GM12878 (cell line): Measurements from ENCODE around the gene CDC42BPA. TPM values are rescaled to one million over a fixed set of nuclear protein-coding genes. Genes with fewer than 3 reads are reported as not detected.

Experiments
- ATAC-seq: fragments of 200-7000 bp; cut with Tn5 transposase; 3 replicates; pipeline ENCODE4 v1.9.1; 2020; ENCODE audit warnings: mild to moderate bottlenecking, moderate library complexity
- BruUV-seq: library from RNA; stranded (reverse); fragments of 400-500 nt; replicated peaks from 2 replicates; lab custom pipeline; 2021; lab: Mats Ljungman, UMichigan
- CTCF ChIA-PET: fragments of 300-600 bp; sonication (Branson Sonifier 250); formaldehyde crosslinking; extraction: SDS; loops from one replicate; lab custom pipeline; 2021; ENCODE audit warnings: inconsistent platforms; lab: Yijun Ruan, JAX
- POLR2A ChIA-PET: fragments of 350-600 bp; formaldehyde crosslinking; extraction: SDS; loops from one replicate; lab custom pipeline; 2021; ENCODE audit warnings: inconsistent platforms; lab: Charles Lee
- RAD21 ChIA-PET: fragments of 300-600 bp; sonication (Branson Sonifier 250); formaldehyde crosslinking; loops from one replicate; lab custom pipeline; 2023; ENCODE audit warnings: antibody characterized with exemption; ENCODE audit not compliant: unreplicated experiment; lab: Charles Lee
- SMC1A ChIA-PET: fragments of 300-600 bp; sonication (Branson Sonifier 250); formaldehyde crosslinking; loops from one replicate; lab custom pipeline; 2023; ENCODE audit not compliant: unreplicated experiment, uncharacterized antibody; lab: Charles Lee
- DNase-seq: peaks from one replicate; pipeline ENCODE4 v3.0.0-alpha.2; 2011; ENCODE audit warnings: low read depth, low spot score
- FAIRE-seq: peaks from 3 replicates; lab custom pipeline; 2011; peaks lifted over from hg19 to GRCh38; lab: Jason Lieb, UNC
- H2AFZ ChIP-seq: 2 replicates; pipeline ENCODE4 v1.6.0; 2011; ENCODE audit warnings: low read depth, low read length, control low read depth; ENCODE audit not compliant: control insufficient read depth
- H3K27ac ChIP-seq: 2 replicates; pipeline ENCODE4 v1.5.1; 2011; ENCODE audit warnings: control low read depth; ENCODE audit not compliant: control insufficient read depth, insufficient read depth
- H3K27me3 ChIP-seq, 2 experiments: replicated peaks in 1 of 2; 2 replicates each; pipeline versions ENCODE4 v1.6.0 to v1.6.1; 2011; ENCODE audit warnings: low read length in 1 of 2; ENCODE audit not compliant: control insufficient read depth in 2 of 2, insufficient read depth in 2 of 2
- H3K36me3 ChIP-seq, 2 experiments: 2 replicates each; pipeline ENCODE4 v1.5.1; 2011; ENCODE audit warnings: low read length in 1 of 2; ENCODE audit not compliant: control insufficient read depth in 2 of 2, insufficient read depth in 2 of 2
- H3K4me1 ChIP-seq: 2 replicates; pipeline ENCODE4 v1.6.1; 2011; ENCODE audit warnings: mild to moderate bottlenecking, low read length, moderate library complexity, mixed read lengths; ENCODE audit not compliant: control insufficient read depth, insufficient read depth
- H3K4me2 ChIP-seq: 2 replicates; pipeline ENCODE4 v1.6.0; 2011; ENCODE audit warnings: control low read depth; ENCODE audit not compliant: control insufficient read depth, insufficient read depth
- H3K4me3 ChIP-seq: fragments of 200-600 bp; sonication (generic); 2 replicates; pipeline ENCODE4 v1.5.1; 2016
- H3K79me2 ChIP-seq: 2 replicates; pipeline ENCODE4 v1.6.0; 2011; ENCODE audit warnings: low read length; ENCODE audit not compliant: control insufficient read depth, insufficient read depth
- H3K9ac ChIP-seq: 2 replicates; pipeline ENCODE4 v1.8.0; 2011; ENCODE audit warnings: low read length, control low read depth, mixed read lengths; ENCODE audit not compliant: control insufficient read depth, insufficient read depth
- H3K9me3 ChIP-seq: replicated peaks from 3 replicates; pipeline ENCODE4 v1.5.1; 2011; ENCODE audit warnings: mild to moderate bottlenecking, low read length; ENCODE audit not compliant: control insufficient read depth, insufficient read depth
- H4K20me1 ChIP-seq: 2 replicates; pipeline ENCODE4 v1.6.0; 2011; ENCODE audit not compliant: control insufficient read depth, insufficient read depth
- ATF2 ChIP-seq: IDR thresholded peaks from 2 replicates; pipeline ENCODE4 v1.6.1; 2012; ENCODE audit warnings: low read length, inconsistent platforms
- HDAC6 ChIP-seq: fragments of 200-600 bp; sonication (generic); IDR thresholded peaks from one replicate; pipeline ENCODE4 v1.8.0; 2017; ENCODE audit warnings: antibody characterized with exemption; ENCODE audit not compliant: unreplicated experiment
- IRF5 ChIP-seq: fragments of 450-650 bp; IDR thresholded peaks from 2 replicates; pipeline ENCODE4 v1.6.1; 2017; ENCODE audit warnings: borderline replicate concordance
- LARP7 ChIP-seq: fragments of 450-650 bp; IDR thresholded peaks from 2 replicates; pipeline ENCODE4 v1.6.1; 2017; ENCODE audit warnings: mild to moderate bottlenecking
- RFX5 ChIP-seq: IDR thresholded peaks from 2 replicates; pipeline ENCODE4 v1.6.1; 2011; ENCODE audit warnings: low read depth, low read length, improper control_type of control experiment
- TARDBP ChIP-seq: IDR thresholded peaks from 2 replicates; pipeline ENCODE4 v1.6.1; 2016; ENCODE audit warnings: borderline replicate concordance
- TCF3 ChIP-seq: IDR thresholded peaks from 2 replicates; pipeline ENCODE4 v1.6.1; 2012; ENCODE audit warnings: low read depth, mild to moderate bottlenecking, low read length, borderline replicate concordance; ENCODE audit not compliant: insufficient read depth
- ZBED1 ChIP-seq: IDR thresholded peaks from 2 replicates; pipeline ENCODE4 v1.6.1; 2016; ENCODE audit warnings: borderline replicate concordance
- ZNF207 ChIP-seq: fragments of 450-650 bp; IDR thresholded peaks from 2 replicates; pipeline ENCODE4 v1.6.1; 2014; ENCODE audit warnings: antibody characterized with exemption, mild to moderate bottlenecking, borderline replicate concordance
- ZNF687 ChIP-seq: fragments of 450-650 bp; IDR thresholded peaks from 2 replicates; pipeline ENCODE4 v1.6.1; 2017; ENCODE audit warnings: mild to moderate bottlenecking, moderate library complexity
- WGBS: methylation state at CpG from one replicate; pipeline ENCODE4 v1.1.6; 2016; ENCODE audit warnings: low lambda C conversion rate; ENCODE audit not compliant: insufficient replicate concordance, insufficient coverage; ENCODE audit errors: missing lambda C conversion rate; 5-methylcytosine and 5-hydroxymethylcytosine counted together
- in situ Hi-C: fragments of 300-500 bp; cut with MboI; formaldehyde crosslinking; loops from 9 replicates; pipeline ENCODE4 v1.14.3; 2018; ENCODE audit warnings: mixed read lengths
- intact Hi-C: fragments of 100-400 bp; cut with micrococcal nuclease; formaldehyde crosslinking; loops from one replicate; pipeline ENCODE4 v1.14.2; 2022; ENCODE audit not compliant: unreplicated experiment
- polyA plus RNA-seq, 11 experiments: library from polyadenylated mRNA; depleted of rRNA in 4 of 11; unstranded in 6 of 11; stranded (reverse) in 5 of 11; fragments of >200 nt; fragmentation: Nextera tagmentation in 4 of 11; fragmentation: Illumina TruSeq in 1 of 11; extraction: Ambion mirVana in 4 of 11; extraction: Trizol in 1 of 11; gene quantifications; 1 replicate in 1 of 11; 2 replicates in 10 of 11; pipeline versions ENCODE4 v1.2.1 to v1.2.3, GENCODE V29; 2011 to 2016; ENCODE audit warnings: inconsistent platforms in 2 of 11, missing spikeins in 2 of 11, low read depth in 1 of 11
- total RNA-seq, 4 experiments: library from RNA; depleted of rRNA in 3 of 4; stranded (reverse); fragments of >200 nt in 3 of 4; fragmentation: Illumina TruSeq in 1 of 4; extraction: Trizol in 1 of 4; gene quantifications; 2 replicates each; pipeline versions ENCODE4 v1.2.1 to v1.2.3, GENCODE V29; 2013 to 2021

The CDC42BPA gene
- total and polyA plus RNA-seq, 10 of the 15 experiments (the other 5 are each of a cell fraction or from before 2014, with no cell fraction given) = 0.02 to 0.52 (median 0.10) TPM

GRCh38 chr1:227140376-227140775 lies 177.9 kb downstream of the CDC42BPA start (continued):
- TF ChIP-seq ZNF207 (no peak), HDAC6 (no peak), IRF5 (no peak), RFX5 (no peak), TARDBP (no peak), TCF3 (no peak), ATF2 (no peak)
- TF ChIP-seq, all 136 proteins: peak for 0

- no peaks in the 10 kb centered on the region for H4K20me1 ChIP-seq
- FAIRE-seq = no peak
- H3K4me3 ChIP-seq = no peak overlapping the region
- H3K4me2 ChIP-seq = no peak overlapping the region
- no peaks in the 10 kb centered on the region for H3K27me3 ChIP-seq
- no peak for ATAC-seq
- ChIA-PET SMC1A (no interaction called here), RAD21 (no interaction called here), CTCF (no interaction called here), POLR2A (no interaction called here)
- no peaks in the 10 kb centered on the region for H3K79me2 ChIP-seq
- 68% methylated on average over 4 of the region's 4 CpGs for WGBS
- in situ Hi-C loops (no loop called here), intact Hi-C loops (no loop called here)
- no peaks in the 10 kb centered on the region for H3K9me3 ChIP-seq
- no peak overlapping the region for H3K27ac ChIP-seq
- no peak overlapping the region for H3K9ac ChIP-seq
- no TSS peak for BruUV-seq
- no peaks in the 10 kb centered on the region for H3K4me1 ChIP-seq
- DNase-seq = no peak
- no peak for TF ChIP-seq LARP7
- TF ChIP-seq ZNF687 = no peak
- TF ChIP-seq ZBED1 = no peak
- H2AFZ ChIP-seq = no peak overlapping the region
- H3K36me3 ChIP-seq = no peaks in the 10 kb centered on the region
Observed at GRCh38 chr1:227136210-227136820, 182.0 kb downstream of the CDC42BPA start.
